ENCODE measurements around the gene AQP5.

The AQP5 gene

GRCh38 chr12:49951411-49952240 is 10.0 kb upstream of the AQP5 start:
- no peak for DNase-seq

- DNase-seq: no peak
Measured at GRCh38 chr12:49952391-49953055, 9.1 kb upstream of the AQP5 start.

- no peak for DNase-seq
Measured at GRCh38 chr12:49953151-49953550, 8.5 kb upstream of the AQP5 start.

- no peak for DNase-seq
Measured at GRCh38 chr12:49953961-49954846, 7.5 kb upstream of the AQP5 start.

- DNase-seq: no peak
Measured at GRCh38 chr12:49954863-49955830, 6.5 kb upstream of the AQP5 start.

GRCh38 chr12:49955899-49956662 is 5.6 kb upstream of the AQP5 start:
- DNase-seq: no peak

GRCh38 chr12:49956663-49957569 is 4.8 kb upstream of the AQP5 start:
- no peak for DNase-seq

- no peak for DNase-seq
Measured at GRCh38 chr12:49957570-49957967, 4.1 kb upstream of the AQP5 start.

GRCh38 chr12:49959685-49960473 is 1.8 kb upstream of the AQP5 start:
- no peak for DNase-seq

- no peak for DNase-seq
Measured at GRCh38 chr12:49960474-49961110, 1.1 kb upstream of the AQP5 start.

GRCh38 chr12:49961993-49962764 is 507 bp downstream of the AQP5 start:
- DNase-seq: no peak

GRCh38 chr12:49962861-49963765 is 1.4 kb downstream of the AQP5 start:
- DNase-seq: no peak

- no peak for DNase-seq
Measured at GRCh38 chr12:49963976-49964815, 2.5 kb downstream of the AQP5 start.

- no peak for DNase-seq
Measured at GRCh38 chr12:49964849-49965624, 3.4 kb downstream of the AQP5 start.

- no peak for DNase-seq
Measured at GRCh38 chr12:49965836-49966235, 4.2 kb downstream of the AQP5 start.

Data from NCI-H2081 treated with DMSO at 0.1 percent for 48 hours (cell line).